ENCODE measurements around the gene MORN1. TPM values are rescaled to one million over a fixed set of nuclear protein-coding genes. Genes with fewer than 3 reads are reported as not detected.

MORN1 gene
- total RNA-seq, 1 donor from 2014 or later, result 24.4 TPM

- Mint-ChIP-seq H3K27me3 (ENCODE audit: low read depth) (no peaks in the 10 kb centered on the region), H3K27ac (ENCODE audit: unreplicated experiment) (no peak overlapping the region), H3K9me3 (no peaks in the 10 kb centered on the region), H3K4me3 (peak overlapping the region; percentile 27), H3K36me3 (ENCODE audit: low read depth) (no peaks in the 10 kb centered on the region), H3K4me1 (no peaks in the 10 kb centered on the region)
- TF ChIP-seq CTCF (conservative IDR thresholded peaks at IDR 0.05), result no peak
- no peak for DNase-seq (ENCODE audit: low read depth, low spot score)
These were observed 14.3 kb downstream of the MORN1 start for GRCh38 chr1:2376931-2377672.

GRCh38 chr1:2376261-2376741, 15.1 kb downstream of the MORN1 start:
- Mint-ChIP-seq H3K36me3 (ENCODE audit: low read depth) (no peaks in the 10 kb centered on the region), H3K4me1 (no peaks in the 10 kb centered on the region), H3K4me3 (peak overlapping the region; percentile 27), H3K27me3 (ENCODE audit: low read depth) (no peaks in the 10 kb centered on the region), H3K9me3 (no peaks in the 10 kb centered on the region), H3K27ac (ENCODE audit: unreplicated experiment) (no peak overlapping the region)
- no peak for DNase-seq (ENCODE audit: low read depth, low spot score)
- TF ChIP-seq CTCF (conservative IDR thresholded peaks at IDR 0.05), result no peak

GRCh38 chr1:2375923-2376260, 15.5 kb downstream of the MORN1 start:
- Mint-ChIP-seq H3K9me3 (no peaks in the 10 kb centered on the region), H3K27me3 (ENCODE audit: low read depth) (no peaks in the 10 kb centered on the region), H3K27ac (ENCODE audit: unreplicated experiment) (no peak overlapping the region), H3K4me1 (no peaks in the 10 kb centered on the region), H3K36me3 (ENCODE audit: low read depth) (peaks cover 2% of the 10 kb centered on the region), H3K4me3 (no peak overlapping the region)
- TF ChIP-seq CTCF (conservative IDR thresholded peaks at IDR 0.05), result no peak
- DNase-seq (ENCODE audit: low read depth, low spot score), result no peak

GRCh38 chr1:2375246-2375922, 16.0 kb downstream of the MORN1 start:
- DNase-seq (ENCODE audit: low read depth, low spot score), result no peak
- TF ChIP-seq CTCF (conservative IDR thresholded peaks at IDR 0.05), result no peak
- H3K9me3 Mint-ChIP-seq, result no peaks in the 10 kb centered on the region
- no peak overlapping the region for H3K4me3 Mint-ChIP-seq
- H3K27ac Mint-ChIP-seq (ENCODE audit: unreplicated experiment), result no peak overlapping the region
- H3K36me3 Mint-ChIP-seq (ENCODE audit: low read depth), result peaks cover 2% of the 10 kb centered on the region
- no peaks in the 10 kb centered on the region for H3K27me3 Mint-ChIP-seq (ENCODE audit: low read depth)
- no peaks in the 10 kb centered on the region for H3K4me1 Mint-ChIP-seq

- H3K4me3 Mint-ChIP-seq, result no peak overlapping the region
- no peak overlapping the region for H3K27ac Mint-ChIP-seq (ENCODE audit: unreplicated experiment)
- no peak for DNase-seq (ENCODE audit: low read depth, low spot score)
These were observed 16.9 kb downstream of the MORN1 start for GRCh38 chr1:2374252-2375155.

More at GRCh38 chr1:2374252-2375155, 16.9 kb downstream of the MORN1 start:
- Mint-ChIP-seq H3K4me1 (no peaks in the 10 kb centered on the region), H3K9me3 (no peaks in the 10 kb centered on the region), H3K27me3 (ENCODE audit: low read depth) (no peaks in the 10 kb centered on the region), H3K36me3 (ENCODE audit: low read depth) (peaks cover 2% of the 10 kb centered on the region)
- no peak for TF ChIP-seq CTCF (conservative IDR thresholded peaks at IDR 0.05)
